ENCODE results near the gene IFI35. TPM values are rescaled to one million over a fixed set of nuclear protein-coding genes. Genes with fewer than 3 reads are reported as not detected.

IFI35 gene
- total and polyA plus RNA-seq, 3 donors from 2014 or later = 8.0 to 15.0 (median 12.7) TPM

DNA sequence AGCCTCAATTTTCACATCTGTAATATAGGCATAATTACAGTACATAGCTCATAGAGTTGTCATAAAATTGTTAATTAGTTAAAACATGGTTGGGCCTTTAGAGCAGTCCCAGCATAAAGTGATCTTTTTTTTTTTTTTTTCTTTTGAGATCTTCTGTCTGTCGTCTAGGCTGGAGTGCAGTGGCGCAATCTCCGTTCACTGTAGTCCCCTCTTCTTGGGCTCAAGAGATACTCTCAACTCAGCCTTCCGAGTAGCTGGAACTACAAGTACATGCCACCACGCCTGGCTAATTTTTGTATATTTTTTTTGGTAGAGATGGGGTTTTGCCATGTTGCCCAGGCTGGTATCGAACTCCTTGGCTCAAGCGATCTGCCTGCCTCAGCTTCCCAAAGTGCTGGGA, 49.5 kb downstream of the IFI35 start:
- intact Hi-C loops (cut with DNase I; ENCODE audit: low total_unique reads) = no loop called here
- WGBS, 2 donors = 93 to 97% methylated on average over 7 of the region's 7 CpGs
- DNase-seq = no peak
- no peaks in the 10 kb centered on the region for H3K4me1 ChIP-seq
- H3K27ac ChIP-seq = no peak overlapping the region
- no peak overlapping the region for H3K4me3 ChIP-seq
- no peaks in the 10 kb centered on the region for H3K9me3 ChIP-seq
- H3K27me3 ChIP-seq = no peaks in the 10 kb centered on the region
- TF ChIP-seq POLR2A (IDR thresholded peaks at IDR 0.05) = no peak
- TF ChIP-seq, protein P1, sequence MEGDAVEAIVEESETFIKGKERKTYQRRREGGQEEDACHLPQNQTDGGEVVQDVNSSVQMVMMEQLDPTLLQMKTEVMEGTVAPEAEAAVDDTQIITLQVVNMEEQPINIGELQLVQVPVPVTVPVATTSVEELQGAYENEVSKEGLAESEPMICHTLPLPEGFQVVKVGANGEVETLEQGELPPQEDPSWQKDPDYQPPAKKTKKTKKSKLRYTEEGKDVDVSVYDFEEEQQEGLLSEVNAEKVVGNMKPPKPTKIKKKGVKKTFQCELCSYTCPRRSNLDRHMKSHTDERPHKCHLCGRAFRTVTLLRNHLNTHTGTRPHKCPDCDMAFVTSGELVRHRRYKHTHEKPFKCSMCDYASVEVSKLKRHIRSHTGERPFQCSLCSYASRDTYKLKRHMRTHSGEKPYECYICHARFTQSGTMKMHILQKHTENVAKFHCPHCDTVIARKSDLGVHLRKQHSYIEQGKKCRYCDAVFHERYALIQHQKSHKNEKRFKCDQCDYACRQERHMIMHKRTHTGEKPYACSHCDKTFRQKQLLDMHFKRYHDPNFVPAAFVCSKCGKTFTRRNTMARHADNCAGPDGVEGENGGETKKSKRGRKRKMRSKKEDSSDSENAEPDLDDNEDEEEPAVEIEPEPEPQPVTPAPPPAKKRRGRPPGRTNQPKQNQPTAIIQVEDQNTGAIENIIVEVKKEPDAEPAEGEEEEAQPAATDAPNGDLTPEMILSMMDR (IDR thresholded peaks at IDR 0.05) = no peak
- H3K36me3 ChIP-seq (ENCODE audit: low read depth, missing control alignments) = no peaks in the 10 kb centered on the region

DNA sequence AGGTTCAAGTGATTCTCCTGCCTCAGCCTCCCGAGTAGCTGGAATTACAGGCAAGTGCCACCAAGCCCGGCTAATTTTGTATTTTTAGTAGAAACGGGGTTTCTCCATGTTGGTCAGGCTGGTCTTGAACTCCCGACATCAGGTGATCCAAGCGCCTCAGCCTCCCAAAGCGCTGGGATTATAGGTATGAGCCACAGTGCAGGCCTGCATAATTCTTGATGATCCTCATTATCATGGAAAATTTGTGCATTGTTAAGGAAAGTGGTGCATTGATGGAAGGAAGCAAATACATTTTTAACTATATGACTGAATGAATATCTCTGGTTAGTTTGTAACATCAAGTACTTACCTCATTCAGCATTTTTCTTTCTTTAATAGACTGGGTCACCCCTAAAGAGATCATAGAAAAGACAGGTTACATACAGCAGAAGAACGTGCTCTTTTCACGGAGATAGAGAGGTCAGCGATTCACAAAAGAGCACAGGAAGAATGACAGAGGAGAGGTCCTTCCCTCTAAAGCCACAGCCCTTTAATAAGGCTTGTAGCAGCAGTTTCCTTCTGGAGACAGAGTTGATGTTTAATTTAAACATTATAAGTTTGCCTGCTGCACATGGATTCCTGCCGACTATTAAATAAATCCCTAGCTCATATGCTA, 56.5 kb downstream of the IFI35 start:
- DNase-seq = no peak
- H3K4me3 ChIP-seq = no peak overlapping the region
- no peaks in the 10 kb centered on the region for H3K9me3 ChIP-seq
- 95% methylated on average over 10 of the region's 10 CpGs for WGBS, 2 donors
- no peaks in the 10 kb centered on the region for H3K4me1 ChIP-seq
- no peak for TF ChIP-seq POLR2A (IDR thresholded peaks at IDR 0.05)
- TF ChIP-seq, protein P1 (IDR thresholded peaks at IDR 0.05) = no peak
- no peak overlapping the region for H3K27ac ChIP-seq
- H3K36me3 ChIP-seq (ENCODE audit: low read depth, missing control alignments) = no peaks in the 10 kb centered on the region
- H3K27me3 ChIP-seq = no peaks in the 10 kb centered on the region
- intact Hi-C loops (cut with DNase I; ENCODE audit: low total_unique reads) = no loop called here

Small RNA genes lying within 50 kb of the gene (small RNA-seq; reads per million reads assigned to genes)
- 0 reads per million in 2 donors for gene AARSD1

Other genes with a start within 250 kb of the IFI35 start
- gene RAMP2, start 245.6 kb upstream of the IFI35 start, total RNA-seq = 10 to 100 TPM in 1 of 2 donors, 1 to 10 TPM in 1; 6.9 to 14.6 TPM
- gene RAMP2, start 245.6 kb upstream of the IFI35 start, polyA plus RNA-seq (ENCODE audit: insufficient read depth, low read depth, low replicate concordance) = 38.2 TPM
- 10 to 100 TPM; 48.3 to 51.8 TPM for gene VPS25, start 233.3 kb upstream of the IFI35 start, total RNA-seq
- 64.1 TPM for gene VPS25, start 233.3 kb upstream of the IFI35 start, polyA plus RNA-seq (ENCODE audit: insufficient read depth, low read depth, low replicate concordance)
- gene WNK4, start 226.2 kb upstream of the IFI35 start, total RNA-seq = 1 to 10 TPM; 1.4 to 2.3 TPM
- gene WNK4, start 226.2 kb upstream of the IFI35 start, polyA plus RNA-seq (ENCODE audit: insufficient read depth, low read depth, low replicate concordance) = 2.8 TPM
- gene COA3, start 208.1 kb upstream of the IFI35 start, total RNA-seq = 10 to 100 TPM; 43.0 to 49.2 TPM
- 52.7 TPM for gene COA3, start 208.1 kb upstream of the IFI35 start, polyA plus RNA-seq (ENCODE audit: insufficient read depth, low read depth, low replicate concordance)
- gene CNTD1, start 207.9 kb upstream of the IFI35 start, total RNA-seq = 10 to 100 TPM; 21.2 to 49.1 TPM
- 114 TPM for gene CNTD1, start 207.9 kb upstream of the IFI35 start, polyA plus RNA-seq (ENCODE audit: insufficient read depth, low read depth, low replicate concordance)
- gene BECN1, start 182.5 kb upstream of the IFI35 start, total RNA-seq = 100 to 1,000 TPM; 100 to 111 TPM
- 74.2 TPM for gene BECN1, start 182.5 kb upstream of the IFI35 start, polyA plus RNA-seq (ENCODE audit: insufficient read depth, low read depth, low replicate concordance)
- gene PSME3, start 173.4 kb upstream of the IFI35 start, total RNA-seq = 10 to 100 TPM; 79.7 to 92.1 TPM
- 135 TPM for gene PSME3, start 173.4 kb upstream of the IFI35 start, polyA plus RNA-seq (ENCODE audit: insufficient read depth, low read depth, low replicate concordance)
- gene AOC2, start 162.2 kb upstream of the IFI35 start, total RNA-seq = 10 to 100 TPM; 10.3 to 14.6 TPM
- gene AOC2, start 162.2 kb upstream of the IFI35 start, polyA plus RNA-seq (ENCODE audit: insufficient read depth, low read depth, low replicate concordance) = 5.7 TPM
- gene AOC3, start 155.6 kb upstream of the IFI35 start, total RNA-seq = 10 to 100 TPM; 14.3 to 14.8 TPM
- gene AOC3, start 155.6 kb upstream of the IFI35 start, polyA plus RNA-seq (ENCODE audit: insufficient read depth, low read depth, low replicate concordance) = 46.4 TPM
- gene G6PC1, start 106.0 kb upstream of the IFI35 start, total RNA-seq = under 1 TPM in 1 of 2 donors, not detected in 1; 0.06 TPM
- 0.26 TPM for gene G6PC1, start 106.0 kb upstream of the IFI35 start, polyA plus RNA-seq (ENCODE audit: insufficient read depth, low read depth, low replicate concordance)
- gene AARSD1, start 42.3 kb upstream of the IFI35 start, total RNA-seq = 10 to 100 TPM; 62.0 to 84.3 TPM
- 184 TPM for gene AARSD1, start 42.3 kb upstream of the IFI35 start, polyA plus RNA-seq (ENCODE audit: insufficient read depth, low read depth, low replicate concordance)
- 1 to 10 TPM; 2.8 to 5.2 TPM for gene PTGES3L, start 26.7 kb upstream of the IFI35 start, total RNA-seq
- 5.5 TPM for gene PTGES3L, start 26.7 kb upstream of the IFI35 start, polyA plus RNA-seq (ENCODE audit: insufficient read depth, low read depth, low replicate concordance)
- gene RUNDC1, start 26.2 kb upstream of the IFI35 start, total RNA-seq = 10 to 100 TPM; 18.5 to 20.2 TPM
- gene RUNDC1, start 26.2 kb upstream of the IFI35 start, polyA plus RNA-seq (ENCODE audit: insufficient read depth, low read depth, low replicate concordance) = 17.5 TPM
- 100 to 1,000 TPM; 457 to 634 TPM for gene RPL27, start 8.4 kb upstream of the IFI35 start, total RNA-seq
- gene RPL27, start 8.4 kb upstream of the IFI35 start, polyA plus RNA-seq (ENCODE audit: insufficient read depth, low read depth, low replicate concordance) = 1,036 TPM
- 100 to 1,000 TPM; 201 to 277 TPM for gene VAT1, start 15.6 kb downstream of the IFI35 start, total RNA-seq
- 204 TPM for gene VAT1, start 15.6 kb downstream of the IFI35 start, polyA plus RNA-seq (ENCODE audit: insufficient read depth, low read depth, low replicate concordance)
- gene RND2, start 18.4 kb downstream of the IFI35 start, total RNA-seq = 10 to 100 TPM; 15.7 to 33.1 TPM
- 48.7 TPM for gene RND2, start 18.4 kb downstream of the IFI35 start, polyA plus RNA-seq (ENCODE audit: insufficient read depth, low read depth, low replicate concordance)
- 10 to 100 TPM; 28.6 to 47.7 TPM for gene BRCA1, start 118.6 kb downstream of the IFI35 start, total RNA-seq
- gene BRCA1, start 118.6 kb downstream of the IFI35 start, polyA plus RNA-seq (ENCODE audit: insufficient read depth, low read depth, low replicate concordance) = 20.9 TPM
- 100 to 1,000 TPM; 146 to 244 TPM for gene NBR1, start 164.4 kb downstream of the IFI35 start, total RNA-seq
- 302 TPM for gene NBR1, start 164.4 kb downstream of the IFI35 start, polyA plus RNA-seq (ENCODE audit: insufficient read depth, low read depth, low replicate concordance)
- 1 to 10 TPM; 8.4 to 8.7 TPM for gene TMEM106A, start 205.1 kb downstream of the IFI35 start, total RNA-seq
- 11.8 TPM for gene TMEM106A, start 205.1 kb downstream of the IFI35 start, polyA plus RNA-seq (ENCODE audit: insufficient read depth, low read depth, low replicate concordance)
- gene CCDC200, start 221.8 kb downstream of the IFI35 start, total RNA-seq = 100 to 1,000 TPM in 1 of 2 donors, 10 to 100 TPM in 1; 22.6 to 147 TPM
- 91.1 TPM for gene CCDC200, start 221.8 kb downstream of the IFI35 start, polyA plus RNA-seq (ENCODE audit: insufficient read depth, low read depth, low replicate concordance)
- not detected for gene RNU2-1, start 227.2 kb downstream of the IFI35 start, total RNA-seq
- gene RNU2-1, start 227.2 kb downstream of the IFI35 start, polyA plus RNA-seq (ENCODE audit: insufficient read depth, low read depth, low replicate concordance) = not detected